Mesenchymal stem cell (in vitro differentiated cells and primary cell): ENCODE results near the gene G6PC3.

Experiments
- DNase-seq: peaks from one replicate; pipeline ENCODE4 v3.0.0-alpha.2; 2013
- H2AFZ ChIP-seq: one replicate; pipeline ENCODE4 v1.6.1; 2013; ENCODE audit warnings: low read depth, mild to moderate bottlenecking, control low read depth, inconsistent platforms, low read length, moderate library complexity
- H2AK5ac ChIP-seq: 2 replicates; pipeline ENCODE4 v1.6.1; 2013; ENCODE audit warnings: low read length, moderate library complexity, mild to moderate bottlenecking, inconsistent platforms; ENCODE audit not compliant: severe bottlenecking
- H2BK120ac ChIP-seq: one replicate; pipeline ENCODE4 v1.6.1; 2013; ENCODE audit warnings: low read depth, mild to moderate bottlenecking, inconsistent platforms, low read length, moderate library complexity
- H2BK12ac ChIP-seq, 2 experiments: one replicate each; pipeline ENCODE4 v1.6.1; 2013; ENCODE audit warnings: inconsistent platforms in 2 of 2, low read length in 2 of 2, mild to moderate bottlenecking in 2 of 2, moderate library complexity in 2 of 2, control low read depth in 1 of 2
- H2BK15ac ChIP-seq: one replicate; pipeline ENCODE4 v1.6.1; 2013; ENCODE audit warnings: mild to moderate bottlenecking, low read depth, inconsistent platforms; ENCODE audit not compliant: poor library complexity, severe bottlenecking
- H2BK5ac ChIP-seq: 2 replicates; pipeline ENCODE4 v1.6.1; 2013; ENCODE audit warnings: low read depth, mild to moderate bottlenecking, low read length, control low read depth, inconsistent platforms; ENCODE audit not compliant: poor library complexity, severe bottlenecking
- H3K14ac ChIP-seq, 2 experiments: one replicate each; pipeline ENCODE4 v1.6.1; 2013; ENCODE audit warnings: inconsistent platforms in 2 of 2, low read length in 2 of 2, control low read depth in 1 of 2, mild to moderate bottlenecking in 1 of 2, moderate library complexity in 1 of 2
- H3K18ac ChIP-seq, 2 experiments: one replicate each; pipeline ENCODE4 v1.6.1; 2013; ENCODE audit warnings: inconsistent platforms in 2 of 2, low read length in 2 of 2, control low read depth in 1 of 2, low read depth in 1 of 2, mild to moderate bottlenecking in 1 of 2
- H3K23ac ChIP-seq, 2 experiments: one replicate each; pipeline ENCODE4 v1.6.1; 2013; ENCODE audit warnings: inconsistent platforms in 2 of 2, low read length in 2 of 2, mild to moderate bottlenecking in 2 of 2, moderate library complexity in 2 of 2, control low read depth in 1 of 2
- H3K27ac ChIP-seq: 2 replicates; pipeline ENCODE4 v1.5.1; 2013; ENCODE audit warnings: mild to moderate bottlenecking, moderate library complexity, low read length, control low read depth, inconsistent platforms; ENCODE audit not compliant: poor library complexity, severe bottlenecking
- H3K27me3 ChIP-seq, 2 experiments: 2 replicates each; pipeline versions ENCODE4 v1.6.1 to v1.7.0; 2013; ENCODE audit warnings: low read length in 2 of 2, mild to moderate bottlenecking in 2 of 2, moderate library complexity in 2 of 2, control low read depth in 1 of 2, inconsistent platforms in 1 of 2; ENCODE audit not compliant: control insufficient read depth in 1 of 2, insufficient read depth in 1 of 2
- H3K36me3 ChIP-seq, 2 experiments: 2 replicates each; pipeline versions ENCODE4 v1.6.1 to v1.7.0; 2013; ENCODE audit warnings: low read length in 2 of 2, control low read depth in 1 of 2, inconsistent platforms in 1 of 2, low read depth in 1 of 2, mild to moderate bottlenecking in 1 of 2; ENCODE audit not compliant: insufficient read depth in 2 of 2, control insufficient read depth in 1 of 2
- H3K4ac ChIP-seq, 2 experiments: one replicate each; pipeline ENCODE4 v1.6.1; 2013; ENCODE audit warnings: inconsistent platforms in 2 of 2, low read length in 2 of 2, mild to moderate bottlenecking in 2 of 2, moderate library complexity in 2 of 2, control low read depth in 1 of 2, low read depth in 1 of 2
- H3K4me1 ChIP-seq: 2 replicates; pipeline ENCODE4 v1.6.1; 2013; ENCODE audit warnings: low read depth, low read length, control low read depth; ENCODE audit not compliant: control insufficient read depth, insufficient read depth
- H3K4me2 ChIP-seq: 2 replicates; pipeline ENCODE4 v1.6.1; 2013; ENCODE audit warnings: low read length, mild to moderate bottlenecking, inconsistent platforms; ENCODE audit not compliant: poor library complexity, severe bottlenecking
- H3K4me3 ChIP-seq, 2 experiments: 2 replicates each; pipeline versions ENCODE4 v1.5.1 to v1.7.0; 2013; ENCODE audit warnings: low read length in 2 of 2, mild to moderate bottlenecking in 2 of 2, control low read depth in 1 of 2, low read depth in 1 of 2; ENCODE audit not compliant: insufficient read depth in 1 of 2
- H3K79me1 ChIP-seq: replicated peaks from 2 replicates; pipeline ENCODE4 v1.6.1; 2013; ENCODE audit warnings: mild to moderate bottlenecking, control low read depth, low read length, inconsistent platforms; ENCODE audit not compliant: poor library complexity, severe bottlenecking
- H3K9ac ChIP-seq: 2 replicates; pipeline ENCODE4 v1.7.0; 2013; ENCODE audit warnings: mild to moderate bottlenecking, low read length, moderate library complexity
- H3K9me3 ChIP-seq: 2 replicates; pipeline ENCODE4 v1.7.0; 2013; ENCODE audit warnings: mild to moderate bottlenecking, low read length; ENCODE audit not compliant: control insufficient read depth
- H4K8ac ChIP-seq: one replicate; pipeline ENCODE4 v1.6.1; 2013; ENCODE audit warnings: inconsistent platforms, mild to moderate bottlenecking, low read length, moderate library complexity
- H4K91ac ChIP-seq: one replicate; pipeline ENCODE4 v1.6.1; 2013; ENCODE audit warnings: mild to moderate bottlenecking, low read length, inconsistent platforms
- WGBS: methylation state at CpG from one replicate; pipeline ENCODE4 v1.1.7; 2013; ENCODE audit warnings: mixed read lengths; 5-methylcytosine and 5-hydroxymethylcytosine counted together

G6PC3 gene

GRCh38 chr17:44038604-44039011 is 31.9 kb upstream of the G6PC3 start:
- Histone ChIP-seq H3K4me1 (peaks cover 4% of the 10 kb centered on the region), H3K9me3 (no peaks in the 10 kb centered on the region), H3K4ac (no peak overlapping the region), H3K23ac (no peak overlapping the region), H2BK5ac (no peak overlapping the region), H2AFZ (no peak overlapping the region), H3K9ac (no peak overlapping the region), H2BK15ac (no peak overlapping the region), H3K4me3 (no peak overlapping the region), H3K4me2 (no peak overlapping the region), H2AK5ac (no peak overlapping the region), H4K8ac (no peak overlapping the region), H3K27ac (no peak overlapping the region), H3K14ac (no peak overlapping the region), H4K91ac (no peak overlapping the region), H2BK12ac (no peak overlapping the region), H3K36me3 (peaks cover 30 to 41% of the 10 kb centered on the region in 2 experiments), H3K18ac (no peak overlapping the region), H3K27me3 (no peaks in the 10 kb centered on the region), H2BK120ac (no peak overlapping the region), H3K79me1 (peaks cover 22% of the 10 kb centered on the region)
- WGBS: 100% methylated on average over 2 of the region's 3 CpGs
- DNase-seq: no peak

- Histone ChIP-seq H3K4me1 (peaks cover 4% of the 10 kb centered on the region), H3K79me1 (peaks cover 19% of the 10 kb centered on the region), H2BK12ac (no peak overlapping the region), H3K9me3 (no peaks in the 10 kb centered on the region), H2BK15ac (no peak overlapping the region), H3K14ac (no peak overlapping the region), H3K4ac (peak overlapping the region in 1 of 2 experiments; percentile 64), H3K36me3 (peaks cover 27 to 33% of the 10 kb centered on the region in 2 experiments), H2BK5ac (no peak overlapping the region), H3K27me3 (no peaks in the 10 kb centered on the region), H2AK5ac (no peak overlapping the region), H4K8ac (no peak overlapping the region), H3K18ac (no peak overlapping the region), H3K4me3 (peak overlapping the region in 1 of 2 experiments; percentile 33), H3K9ac (peak overlapping the region; percentile 66), H4K91ac (no peak overlapping the region), H3K27ac (no peak overlapping the region), H2BK120ac (no peak overlapping the region), H3K4me2 (no peak overlapping the region), H2AFZ (no peak overlapping the region), H3K23ac (no peak overlapping the region)
- 93% methylated on average over 6 of the region's 6 CpGs for WGBS
- peak; percentile 51 for DNase-seq
Measured at GRCh38 chr17:44039829-44040635, 30.5 kb upstream of the G6PC3 start.

GRCh38 chr17:44043272-44043696 is 27.3 kb upstream of the G6PC3 start:
- H3K27me3 ChIP-seq: no peaks in the 10 kb centered on the region

GRCh38 chr17:44044071-44044470 is 26.5 kb upstream of the G6PC3 start:
- DNase-seq: peak; percentile 38
- H3K27me3 ChIP-seq: no peaks in the 10 kb centered on the region
- H3K4me3 ChIP-seq: peak overlapping the region in 1 of 2 experiments; percentile 22
- H3K36me3 ChIP-seq: peaks cover 17 to 31% of the 10 kb centered on the region in 2 experiments
- H2BK15ac ChIP-seq: no peak overlapping the region
- no peak overlapping the region for H3K23ac ChIP-seq
- peaks cover 3% of the 10 kb centered on the region for H3K4me1 ChIP-seq
- H2AK5ac ChIP-seq: no peak overlapping the region
- H3K4me2 ChIP-seq: no peak overlapping the region
- H4K91ac ChIP-seq: no peak overlapping the region
- H3K9me3 ChIP-seq: no peaks in the 10 kb centered on the region
- no peak overlapping the region for H3K27ac ChIP-seq
- peak overlapping the region; percentile 85 for H3K9ac ChIP-seq
- no peak overlapping the region for H3K14ac ChIP-seq
- no peak overlapping the region for H4K8ac ChIP-seq
- H2AFZ ChIP-seq: no peak overlapping the region
- no peak overlapping the region for H2BK12ac ChIP-seq
- H2BK120ac ChIP-seq: no peak overlapping the region
- H3K18ac ChIP-seq: no peak overlapping the region
- no peak overlapping the region for H2BK5ac ChIP-seq
- H3K4ac ChIP-seq: no peak overlapping the region
- H3K79me1 ChIP-seq: peaks cover 4% of the 10 kb centered on the region
- 83% methylated on average over 1 of the region's 1 CpG for WGBS

More at GRCh38 chr17:44043272-44043696, 27.3 kb upstream of the G6PC3 start:
- Histone ChIP-seq H3K9me3 (no peaks in the 10 kb centered on the region), H2BK120ac (no peak overlapping the region), H3K79me1 (peaks cover 5% of the 10 kb centered on the region), H2BK12ac (no peak overlapping the region), H3K9ac (peak overlapping the region; percentile 85), H3K36me3 (peaks cover 21 to 30% of the 10 kb centered on the region in 2 experiments), H4K8ac (no peak overlapping the region), H2BK5ac (no peak overlapping the region), H2BK15ac (no peak overlapping the region), H3K23ac (no peak overlapping the region), H2AK5ac (no peak overlapping the region), H3K27ac (no peak overlapping the region), H3K4me1 (peaks cover 3% of the 10 kb centered on the region), H3K4me3 (no peak overlapping the region), H3K4ac (no peak overlapping the region), H2AFZ (no peak overlapping the region), H3K4me2 (no peak overlapping the region), H3K14ac (no peak overlapping the region), H3K18ac (no peak overlapping the region), H4K91ac (no peak overlapping the region)
- peak; percentile 82 for DNase-seq
- WGBS: 92% methylated on average over 4 of the region's 4 CpGs
